ENCODE results near the gene GLTP.

DNA sequence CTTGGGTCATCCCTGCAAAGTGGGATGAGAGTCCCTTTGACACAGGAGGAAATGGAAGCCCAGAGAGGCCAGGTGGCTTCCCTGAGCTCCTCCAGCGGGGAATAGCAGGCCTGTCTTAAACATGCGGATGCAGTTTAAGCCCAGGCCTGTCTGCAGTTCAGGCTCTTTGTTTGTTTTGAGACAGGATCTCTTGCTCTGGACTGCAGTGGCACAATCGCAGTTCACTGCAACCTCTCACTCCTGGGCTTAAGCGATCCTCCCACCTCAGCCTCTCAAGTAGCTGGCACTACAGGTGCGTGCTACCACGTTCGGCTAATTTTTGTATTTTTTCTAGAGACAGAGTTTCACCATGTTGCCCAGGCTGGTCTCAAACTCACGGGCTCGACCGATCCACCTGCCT, 50.7 kb downstream of the GLTP start:
- TF ChIP-seq, protein P1, sequence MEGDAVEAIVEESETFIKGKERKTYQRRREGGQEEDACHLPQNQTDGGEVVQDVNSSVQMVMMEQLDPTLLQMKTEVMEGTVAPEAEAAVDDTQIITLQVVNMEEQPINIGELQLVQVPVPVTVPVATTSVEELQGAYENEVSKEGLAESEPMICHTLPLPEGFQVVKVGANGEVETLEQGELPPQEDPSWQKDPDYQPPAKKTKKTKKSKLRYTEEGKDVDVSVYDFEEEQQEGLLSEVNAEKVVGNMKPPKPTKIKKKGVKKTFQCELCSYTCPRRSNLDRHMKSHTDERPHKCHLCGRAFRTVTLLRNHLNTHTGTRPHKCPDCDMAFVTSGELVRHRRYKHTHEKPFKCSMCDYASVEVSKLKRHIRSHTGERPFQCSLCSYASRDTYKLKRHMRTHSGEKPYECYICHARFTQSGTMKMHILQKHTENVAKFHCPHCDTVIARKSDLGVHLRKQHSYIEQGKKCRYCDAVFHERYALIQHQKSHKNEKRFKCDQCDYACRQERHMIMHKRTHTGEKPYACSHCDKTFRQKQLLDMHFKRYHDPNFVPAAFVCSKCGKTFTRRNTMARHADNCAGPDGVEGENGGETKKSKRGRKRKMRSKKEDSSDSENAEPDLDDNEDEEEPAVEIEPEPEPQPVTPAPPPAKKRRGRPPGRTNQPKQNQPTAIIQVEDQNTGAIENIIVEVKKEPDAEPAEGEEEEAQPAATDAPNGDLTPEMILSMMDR (IDR thresholded peaks at IDR 0.05; ENCODE audit: low read depth, low read length, poor library complexity, severe bottlenecking) = no peak
- no peak for TF ChIP-seq EZH2phosphoT487 (IDR thresholded peaks at IDR 0.05; ENCODE audit: borderline replicate concordance, low read length)
